Limb (tissue), 2 donors: Measurements from ENCODE around the gene MON2.
"Not testable (repeated sequence)": the region's sequence is repeated elsewhere in the genome, so short reads cannot be mapped to it uniquely, and the experiment has no call there.

Source experiments
- DNase-seq, 2 donors: peaks; one replicate each; pipeline ENCODE4 v3.0.0-alpha.2; 2016; ENCODE audit errors: extremely low spot score in 2 of 2

The MON2 gene

DNA sequence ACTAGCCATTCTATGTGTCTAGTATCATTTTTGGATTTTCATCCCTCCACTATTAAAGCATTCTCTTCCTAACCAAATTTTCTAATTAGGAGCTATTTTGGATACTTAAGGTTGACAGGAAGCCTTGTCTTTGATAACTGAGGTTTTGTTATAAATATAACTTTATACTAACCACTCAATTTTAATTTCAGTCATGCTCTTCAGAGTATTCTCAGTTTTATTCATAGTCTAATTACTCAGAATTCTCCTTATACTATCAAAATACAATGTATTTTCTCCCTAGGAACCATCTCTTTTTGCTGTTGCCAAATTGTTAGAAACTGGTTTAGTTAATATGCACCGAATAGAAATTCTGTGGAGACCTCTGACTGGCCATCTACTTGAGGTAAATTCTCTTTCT, 76.2 kb downstream of the MON2 start:
- no peak for DNase-seq

DNA sequence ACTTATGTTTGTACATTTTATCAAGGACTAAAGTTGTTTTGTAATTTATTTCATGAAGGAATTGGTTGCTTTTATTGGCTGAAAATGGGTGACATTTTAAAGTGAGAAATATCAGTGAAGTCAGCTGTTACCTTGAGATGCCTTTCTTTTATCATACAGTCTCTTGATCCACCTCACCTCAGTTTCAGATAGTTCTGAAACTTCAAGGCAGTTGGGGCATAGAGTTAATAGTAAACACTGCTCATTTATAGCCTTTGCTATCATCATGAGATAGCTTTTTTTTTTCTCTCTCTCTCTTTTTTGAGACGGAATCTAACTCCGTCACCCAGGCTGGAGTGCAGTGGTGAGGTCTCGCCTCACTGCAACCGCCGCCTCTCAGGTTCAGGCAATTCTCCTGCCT, 76.7 kb downstream of the MON2 start:
- DNase-seq = no peak

DNA sequence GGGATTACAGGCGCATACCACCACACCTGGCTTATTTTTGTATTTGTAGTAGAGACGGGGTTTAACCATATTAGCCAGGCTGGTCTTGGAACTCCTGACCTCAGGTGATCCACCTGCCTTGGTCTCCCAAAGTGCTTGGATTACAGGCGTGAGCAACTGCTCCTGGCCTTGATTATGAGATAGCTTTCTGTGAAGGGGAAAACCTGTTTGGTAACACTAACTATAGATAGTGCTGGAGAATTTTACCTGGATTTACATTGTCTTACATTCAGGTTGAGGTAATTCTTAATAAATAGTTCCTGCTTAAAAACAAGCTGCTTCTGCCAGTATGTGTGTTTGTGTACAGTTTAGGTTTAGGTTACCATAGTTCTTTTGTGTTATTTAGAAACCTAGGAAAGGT, 77.1 kb downstream of the MON2 start:
- no peak for DNase-seq

DNA sequence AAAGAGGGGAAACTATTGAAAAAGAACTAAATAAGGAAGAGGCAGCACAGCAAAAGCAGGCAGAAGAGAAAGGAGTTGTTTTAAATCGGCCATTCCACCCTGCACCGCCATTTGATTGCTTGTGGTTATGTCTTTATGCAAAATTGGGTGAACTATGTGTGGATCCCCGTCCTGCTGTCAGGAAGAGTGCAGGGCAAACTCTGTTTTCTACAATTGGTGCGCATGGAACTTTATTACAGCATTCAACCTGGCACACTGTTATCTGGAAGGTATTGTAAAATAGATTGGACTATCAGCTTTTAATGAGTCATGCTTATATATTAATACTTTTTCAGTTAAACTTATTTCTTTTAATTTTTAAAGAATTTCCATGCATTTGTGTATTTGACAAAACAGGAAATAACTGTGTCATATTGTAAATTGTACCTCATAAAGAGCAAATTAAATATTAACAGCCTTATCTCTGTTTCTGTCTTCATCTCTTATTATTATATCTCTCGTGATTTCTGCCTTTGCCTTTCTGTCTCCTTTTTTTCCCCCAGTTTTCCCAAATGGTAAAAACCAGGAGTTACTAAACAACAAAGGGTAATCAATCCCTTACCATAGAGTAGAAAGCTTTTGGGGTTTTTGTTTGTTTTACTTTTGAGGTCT, 86.4 kb downstream of the MON2 start:
- no peak for DNase-seq

DNA sequence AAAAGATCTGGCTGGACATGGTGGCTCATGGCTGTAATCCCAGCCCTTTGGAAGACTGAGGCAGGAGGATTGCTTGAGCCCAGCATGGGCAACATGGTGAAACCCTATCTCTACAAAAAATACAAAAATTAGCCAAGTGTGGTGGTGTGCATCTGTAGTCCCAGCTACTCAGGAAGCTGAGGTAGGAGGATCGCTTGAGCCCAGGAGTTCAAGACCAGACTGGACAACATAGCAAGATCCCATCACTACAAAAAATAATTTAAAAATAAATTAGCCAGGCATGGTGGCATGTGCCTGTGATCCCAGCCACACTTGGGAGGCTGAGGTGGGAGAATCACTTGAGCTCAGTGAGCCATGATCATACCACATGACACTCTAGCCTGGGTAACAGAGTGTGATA, 92.7 kb downstream of the MON2 start:
- not testable (repeated sequence) for DNase-seq

DNA sequence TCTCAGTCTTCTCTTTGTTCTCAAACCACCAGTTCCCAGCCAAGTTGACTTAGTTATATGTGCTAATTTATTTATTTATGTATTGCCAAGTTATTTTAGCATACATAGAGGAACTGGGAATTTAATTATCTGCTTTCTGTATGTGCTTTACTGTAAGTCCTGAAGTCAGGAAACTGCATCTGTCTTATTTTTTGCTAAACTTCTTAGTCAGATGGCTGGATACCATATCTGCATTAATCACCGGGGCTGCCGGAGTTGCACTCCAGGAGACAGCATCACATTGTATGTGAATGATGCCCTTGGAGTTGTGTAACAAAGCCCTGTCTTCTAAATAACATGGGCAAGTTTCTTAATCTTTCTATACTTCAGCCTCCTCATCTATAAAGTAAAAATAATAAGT, 96.2 kb downstream of the MON2 start:
- DNase-seq = no peak

DNA sequence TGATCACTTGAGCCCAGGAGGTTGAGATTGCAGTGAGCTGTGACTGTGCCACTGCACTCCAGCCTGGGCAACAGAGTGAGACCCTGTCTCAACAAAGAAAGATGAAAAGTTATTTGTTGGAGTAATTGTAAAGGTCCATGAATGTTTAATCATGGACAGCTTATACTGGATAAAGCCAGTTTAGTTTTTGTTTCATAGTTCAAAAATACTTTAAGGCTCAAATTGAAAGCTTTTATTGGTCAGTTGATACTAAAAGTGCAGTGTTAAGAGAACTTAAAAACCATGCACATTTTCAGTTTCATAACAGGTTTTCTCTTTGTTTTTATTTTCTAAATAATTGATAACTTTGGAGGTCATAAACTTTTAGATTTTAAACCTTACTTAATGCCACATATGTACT, 108.4 kb downstream of the MON2 start:
- no peak for DNase-seq

DNA sequence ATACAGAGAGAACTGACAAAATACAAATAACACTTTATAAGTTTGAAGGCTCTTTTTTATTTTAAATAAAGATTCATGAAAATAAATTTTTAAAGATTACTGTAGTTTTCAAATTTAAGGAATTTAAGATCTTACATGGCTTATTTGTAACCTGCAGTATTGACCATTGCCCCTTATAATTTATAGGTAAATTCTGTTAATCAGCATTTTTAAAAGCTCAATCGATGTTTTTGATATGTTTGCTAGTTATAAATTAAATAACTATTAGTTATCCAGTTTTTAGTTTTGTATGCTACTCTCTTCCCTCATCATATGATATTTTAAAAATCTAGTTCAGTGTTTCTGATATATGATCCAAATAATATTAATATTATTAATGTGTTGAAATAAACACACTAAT, 109.9 kb downstream of the MON2 start:
- DNase-seq = no peak

DNA sequence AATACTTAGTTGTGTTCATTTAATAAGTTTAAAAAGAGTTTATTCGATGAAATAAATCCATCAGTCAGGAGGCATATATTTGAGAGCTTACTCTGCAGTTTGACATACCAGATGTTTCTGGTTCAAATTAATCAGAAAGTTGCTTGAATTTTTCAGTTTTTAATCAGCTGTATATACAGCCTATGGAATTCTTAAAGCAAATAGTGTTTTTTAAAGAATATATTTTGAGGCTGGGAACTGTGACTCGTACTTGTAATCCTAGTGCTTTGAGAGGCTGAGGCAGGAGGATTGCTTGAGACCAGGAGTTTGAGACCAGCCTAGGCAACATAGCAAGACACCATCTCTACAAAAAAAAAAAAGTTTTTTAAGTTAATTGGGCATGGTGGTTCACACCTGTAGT, 112.1 kb downstream of the MON2 start:
- DNase-seq = no peak

DNA sequence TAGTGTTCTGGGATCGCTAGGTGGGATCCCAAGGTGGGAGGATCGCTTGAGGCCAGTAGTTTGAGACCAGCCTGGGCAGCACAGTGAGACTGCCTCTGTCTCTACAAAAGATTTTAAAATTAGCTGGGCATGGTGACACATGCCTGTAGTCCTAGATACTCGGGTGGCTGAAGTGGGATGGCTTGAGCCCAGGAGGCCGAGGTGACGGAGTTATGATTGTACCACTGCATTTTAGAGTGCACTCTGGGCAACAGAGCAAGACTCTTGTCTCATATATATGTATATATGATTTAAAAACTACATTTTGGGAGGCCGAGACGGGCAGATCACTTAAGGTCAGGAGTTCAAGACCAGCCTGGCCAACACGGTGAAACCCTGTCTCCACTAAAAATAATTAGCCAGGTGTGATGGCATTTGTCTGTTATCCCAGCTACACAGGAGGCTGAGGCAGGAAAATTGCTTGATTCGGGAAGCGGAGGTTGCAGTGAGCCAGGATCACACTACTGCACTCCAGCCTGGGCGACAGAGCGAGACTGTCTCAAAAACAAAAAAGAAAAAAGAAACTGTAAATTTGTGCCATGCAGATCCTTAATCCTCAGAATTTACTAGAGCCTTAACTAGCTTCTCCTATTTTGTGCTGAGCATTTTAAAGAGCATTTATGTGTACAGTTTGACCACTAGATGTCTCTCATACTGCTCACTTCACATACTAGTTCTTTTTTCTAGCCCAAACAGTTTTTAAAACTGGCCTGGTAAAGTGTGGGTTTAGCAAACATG, 114.8 kb downstream of the MON2 start:
- DNase-seq = peak in 1 of 2 donors; percentile 79

DNA sequence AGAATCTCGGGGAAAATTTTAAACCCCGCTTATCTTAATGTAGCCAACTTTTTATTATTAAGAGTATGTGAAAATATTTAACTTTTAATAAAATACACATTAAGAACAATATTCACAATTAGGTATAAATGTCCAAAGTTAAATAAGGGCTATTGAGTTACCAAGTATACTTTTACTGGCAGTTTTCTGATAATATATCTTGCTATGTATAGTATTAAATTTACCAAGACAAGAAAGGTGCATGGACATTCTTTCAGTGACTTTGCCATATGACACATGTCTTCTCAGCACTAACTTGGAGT, 115.4 kb downstream of the MON2 start:
- DNase-seq = no peak

DNA sequence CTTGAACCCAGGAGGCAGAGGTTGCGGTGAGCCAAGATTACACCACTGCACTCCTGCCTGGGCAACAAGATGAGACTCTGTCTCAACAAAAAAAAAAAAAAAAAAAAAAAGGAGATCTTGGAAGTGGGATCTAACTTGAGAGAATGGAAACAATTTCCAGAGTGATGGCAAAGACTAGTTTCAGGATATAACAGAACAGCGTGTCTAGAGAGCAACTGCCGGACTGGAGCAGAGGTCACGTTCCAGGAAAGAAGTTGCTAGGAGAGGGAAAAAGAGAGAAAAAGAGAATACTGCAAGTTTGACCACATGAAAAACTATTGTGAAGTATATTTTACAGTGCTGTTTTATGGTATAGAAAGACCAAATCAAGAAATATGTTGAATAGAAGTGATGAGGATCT, 118.0 kb downstream of the MON2 start:
- DNase-seq = no peak

DNA sequence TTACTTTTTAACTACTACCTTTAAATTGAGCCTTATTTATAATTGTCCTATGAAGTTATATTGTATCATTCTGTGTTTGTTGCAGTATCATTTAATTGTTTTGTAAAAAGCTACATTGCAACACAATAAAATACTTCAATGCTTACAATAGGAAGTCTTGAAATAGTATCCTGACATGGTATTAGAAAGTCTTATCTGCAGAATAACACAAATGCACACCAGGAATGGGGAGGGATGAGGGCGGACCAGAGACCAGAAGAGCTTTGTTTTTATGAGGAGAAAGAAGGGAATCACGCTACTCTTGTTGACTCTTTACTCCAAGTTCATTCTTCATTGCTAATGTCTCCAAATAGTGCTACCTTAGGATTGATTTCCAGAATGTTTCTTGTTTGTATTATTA, 120.2 kb downstream of the MON2 start:
- DNase-seq = no peak

DNA sequence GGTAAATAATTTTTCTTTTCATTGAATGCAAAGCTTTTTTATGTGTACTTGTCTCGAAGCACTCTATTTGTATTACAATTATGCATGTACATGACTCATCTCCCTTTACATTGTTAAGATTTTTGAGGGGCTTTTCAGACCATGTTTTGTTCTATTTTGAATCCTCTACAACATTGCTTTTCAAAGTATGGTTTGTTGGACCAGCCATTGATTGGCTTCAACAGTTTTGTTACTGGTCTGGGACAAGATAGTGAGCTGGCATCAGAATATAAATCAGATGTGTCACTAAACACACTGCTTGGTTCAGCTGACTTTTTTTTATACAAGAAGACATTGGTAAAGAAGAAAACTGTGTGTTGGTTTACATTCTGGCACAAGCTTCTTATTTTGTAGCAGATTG, 122.3 kb downstream of the MON2 start:
- DNase-seq = no peak

DNA sequence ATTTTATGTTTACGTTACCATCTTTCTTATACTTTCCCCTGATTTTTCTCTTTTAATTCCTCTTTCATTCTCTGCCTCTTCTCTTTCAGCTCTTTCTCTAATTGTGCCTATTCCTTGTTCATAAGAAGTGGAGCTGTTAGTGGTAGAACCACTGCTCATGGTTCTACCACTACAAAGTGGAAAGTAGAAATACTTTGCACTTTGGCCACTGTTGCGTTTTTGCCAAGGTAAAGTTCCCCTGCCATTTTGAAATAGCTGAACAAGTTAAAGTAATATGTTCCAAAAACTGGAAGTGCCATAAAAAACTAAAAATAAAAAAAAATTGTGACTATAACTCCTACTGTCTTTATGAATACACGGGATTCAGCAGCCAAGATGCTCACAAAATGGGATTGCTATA, 130.6 kb downstream of the MON2 start:
- no peak for DNase-seq

DNA sequence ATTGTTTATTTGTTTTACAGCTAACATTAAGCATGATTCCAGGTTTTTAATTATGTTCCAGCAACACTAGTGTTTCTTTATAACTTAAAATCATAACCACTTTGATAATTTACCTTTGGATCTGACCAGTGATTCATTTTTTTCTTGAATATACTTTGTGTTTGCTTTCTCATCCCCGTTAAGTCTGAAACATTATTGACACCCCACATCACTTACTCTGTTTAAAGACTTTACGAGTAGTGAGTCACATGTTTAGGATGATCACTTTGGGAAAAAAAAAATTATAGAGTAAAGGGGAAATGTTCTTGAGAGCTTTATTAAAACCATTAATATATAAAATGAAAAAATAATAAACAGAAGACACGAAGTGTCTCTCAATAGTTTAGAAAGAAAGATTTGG, 132.2 kb downstream of the MON2 start:
- no peak for DNase-seq

DNA sequence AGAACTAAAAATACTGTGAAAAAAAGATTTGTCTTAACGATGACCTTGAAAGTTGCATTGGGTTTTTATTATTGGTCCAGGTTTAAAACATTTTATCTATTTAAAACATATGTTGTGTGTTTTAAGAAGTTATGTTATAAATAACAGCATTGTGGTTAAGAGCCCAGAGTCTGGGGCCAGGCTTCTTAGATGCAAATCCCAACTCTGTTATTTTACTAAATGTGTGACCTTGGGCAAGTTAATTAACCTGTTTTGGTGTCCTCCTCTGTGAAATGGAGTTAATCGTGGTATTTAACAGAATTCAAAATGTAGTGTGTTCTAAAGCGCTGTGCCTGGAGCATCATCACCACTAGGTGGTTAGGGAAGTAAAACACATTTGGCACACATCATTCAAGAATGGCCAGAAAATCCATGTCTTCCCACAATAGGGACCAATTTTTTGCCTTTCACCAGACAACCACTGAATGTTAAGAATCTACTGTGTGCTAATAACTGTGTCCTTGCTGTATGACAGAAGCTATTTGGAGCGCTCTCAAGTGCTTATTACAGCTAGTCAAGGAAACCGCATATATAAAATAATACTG, 133.3 kb downstream of the MON2 start:
- no peak for DNase-seq

DNA sequence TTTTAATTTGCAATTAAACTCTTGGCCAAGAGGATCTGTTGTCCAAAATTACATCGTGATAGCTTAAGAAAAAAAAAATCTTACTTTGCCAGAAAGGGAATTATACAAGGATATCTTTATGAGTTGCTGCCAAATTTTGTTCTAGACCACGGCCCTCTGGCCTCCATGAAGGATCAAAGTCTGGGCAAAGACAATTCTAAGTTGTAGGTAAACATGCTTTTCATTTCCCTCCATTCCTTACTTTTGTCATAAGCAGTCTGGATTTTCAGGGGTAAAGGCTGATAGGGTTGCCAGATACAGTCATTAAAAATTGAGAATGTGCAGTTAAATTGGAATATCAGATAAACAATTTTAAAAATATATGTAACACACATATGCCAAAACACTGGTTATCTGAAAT, 135.1 kb downstream of the MON2 start:
- DNase-seq = no peak

DNA sequence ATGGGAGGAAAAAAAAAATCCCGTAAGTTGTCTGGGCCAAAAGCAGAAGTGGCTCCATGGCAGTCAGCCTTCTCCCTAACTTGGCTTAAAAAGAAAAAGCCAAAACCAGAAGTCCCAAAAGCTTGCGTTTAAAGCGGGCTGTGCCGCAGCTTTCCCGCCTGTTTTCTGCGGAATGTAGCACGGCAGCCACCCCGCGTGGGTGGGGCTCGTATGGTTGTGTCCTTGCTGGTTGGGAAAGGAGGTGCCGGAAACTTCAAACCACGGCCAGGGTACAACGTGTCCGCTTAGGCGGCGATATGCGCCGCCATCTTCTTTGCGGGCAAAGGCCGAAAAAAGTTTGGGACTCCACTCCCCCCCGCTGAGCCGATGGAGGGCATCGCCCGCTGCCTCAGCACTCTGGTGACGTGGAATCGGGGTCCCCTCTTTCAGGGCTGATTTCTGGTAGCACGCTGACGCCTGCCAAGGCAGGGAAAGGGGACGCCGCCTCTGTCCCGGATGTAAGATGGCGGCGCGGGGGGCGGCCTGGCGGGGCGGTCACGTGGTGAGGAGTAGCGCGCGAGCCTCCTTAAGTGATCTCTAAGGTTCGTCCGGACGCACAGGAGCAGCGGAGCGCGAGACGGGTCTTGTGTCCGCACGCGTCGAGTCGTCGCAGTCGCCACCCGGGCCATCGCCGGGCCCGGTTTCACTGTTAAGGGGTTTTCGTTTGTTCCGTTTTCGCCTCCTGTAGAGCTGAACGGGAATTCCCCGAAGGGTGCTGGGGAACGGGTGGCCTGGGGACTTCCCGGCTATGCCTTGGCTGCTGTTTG, 135.8 kb downstream of the MON2 start:
- peak; percentile 94 to 95 for DNase-seq

DNA sequence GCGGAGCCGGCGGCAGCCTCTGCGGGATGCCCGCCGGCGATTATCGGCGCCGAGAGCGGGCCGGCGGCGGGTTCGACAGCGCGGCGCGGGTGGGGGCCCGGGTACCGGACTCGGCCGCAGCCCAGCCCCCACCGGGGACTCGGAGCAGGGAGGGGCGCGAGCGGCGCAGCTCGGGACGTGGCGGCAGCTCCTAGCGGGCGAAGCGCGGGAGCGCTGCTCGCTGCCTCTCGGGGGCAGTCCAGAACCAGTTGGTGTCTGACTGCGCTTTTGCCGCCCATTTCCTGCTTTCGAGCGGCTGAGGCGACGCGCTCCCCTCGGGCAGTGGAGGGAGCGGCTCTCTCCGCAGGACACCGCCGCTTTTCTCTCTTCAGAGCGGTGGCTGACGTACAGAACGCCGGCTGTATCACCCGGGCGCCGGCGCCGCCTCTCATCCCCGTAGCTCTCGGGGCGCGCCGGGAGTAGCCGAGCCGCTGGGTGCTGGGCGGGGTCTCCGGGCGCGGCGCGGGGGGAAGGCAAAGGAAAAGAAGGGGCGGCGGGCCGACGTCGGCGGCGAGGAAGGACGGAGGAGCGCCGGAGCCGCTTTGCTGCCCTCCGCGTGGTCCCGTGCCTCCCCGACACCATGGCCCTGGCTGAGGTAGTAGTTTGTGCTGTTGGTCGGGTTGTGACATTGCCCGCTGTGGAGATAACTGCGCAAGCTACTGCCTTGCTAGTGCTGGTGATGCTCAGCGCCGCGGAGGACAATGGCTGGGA, 136.6 kb downstream of the MON2 start:
- peak; percentile 89 to 91 for DNase-seq

DNA sequence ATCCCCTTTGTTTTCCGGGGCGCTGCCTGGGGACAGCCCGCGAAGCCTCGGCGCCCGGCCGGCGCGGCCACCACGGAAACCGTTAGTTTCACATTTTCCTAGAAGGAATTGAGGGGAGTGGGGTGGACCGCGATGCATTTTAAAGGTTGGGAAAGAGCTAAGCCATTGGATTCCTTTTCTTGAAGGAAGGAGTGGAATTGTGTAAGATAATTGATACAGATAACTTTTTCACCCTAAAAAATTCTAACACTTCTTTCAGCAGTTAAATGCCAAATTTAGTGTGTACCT, 137.1 kb downstream of the MON2 start:
- no peak for DNase-seq

DNA sequence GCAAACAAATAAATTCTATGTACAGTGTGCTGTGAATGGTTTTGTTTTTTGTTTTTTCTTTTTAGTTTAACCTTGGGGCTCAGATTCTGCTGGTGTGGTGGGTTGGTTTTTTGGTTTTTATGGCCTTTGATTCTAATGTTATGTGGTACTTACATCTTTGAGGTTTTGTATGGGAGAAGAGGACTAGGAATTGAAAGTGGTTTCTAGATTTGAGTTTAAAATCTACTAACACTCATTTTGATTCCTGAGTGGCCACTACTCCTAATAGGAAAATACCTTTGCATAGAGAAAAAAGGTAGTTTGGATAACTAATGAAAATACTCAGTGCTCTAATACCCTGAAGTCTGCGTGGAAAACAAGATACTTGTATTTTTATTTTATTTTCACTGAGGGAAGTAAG, 137.7 kb downstream of the MON2 start:
- no peak for DNase-seq
